Vagina (tissue), 2 donors: Measurements from ENCODE around the gene LDLRAD3. TPM values are rescaled to one million over a fixed set of nuclear protein-coding genes. Genes with fewer than 3 reads are reported as not detected.

Source experiments
- DNase-seq, 2 donors: peaks; one replicate each; pipeline ENCODE4 v3.0.0-alpha.2; 2017; ENCODE audit errors: extremely low spot score in 2 of 2
- H3K27ac ChIP-seq: fragments of 200-600 bp; sonication (generic); one replicate; pipeline ENCODE4 v1.5.1; 2019
- H3K27me3 ChIP-seq: fragments of 200-600 bp; sonication (generic); one replicate; pipeline ENCODE4 v1.5.1; 2019
- H3K36me3 ChIP-seq, 2 donors: fragments of 200-600 bp; sonication (generic); one replicate each; pipeline ENCODE4 v1.5.1; 2017 to 2019
- H3K4me1 ChIP-seq: fragments of 200-600 bp; sonication (generic); one replicate; pipeline ENCODE4 v1.5.1; 2019
- H3K4me3 ChIP-seq, 2 donors: fragments of 200-600 bp; sonication (generic); 1 replicate in 1 of 2; 2 replicates in 1 of 2; pipeline ENCODE4 v1.5.1; 2016 to 2019
- H3K9me3 ChIP-seq: fragments of 200-600 bp; sonication (generic); one replicate; pipeline ENCODE4 v1.5.1; 2019
- POLR2A ChIP-seq, 2 donors: fragments of 450-650 bp; IDR thresholded peaks; one replicate each; pipeline ENCODE4 v1.6.1; 2017; ENCODE audit warnings: antibody characterized with exemption in 2 of 2, mild to moderate bottlenecking in 2 of 2, moderate library complexity in 2 of 2
- POLR2AphosphoS5 ChIP-seq, 2 donors: sonication (generic); formaldehyde crosslinking; IDR thresholded peaks; one replicate each; pipeline ENCODE4 v1.9.0; 2017; ENCODE audit warnings: antibody characterized with exemption in 2 of 2, mild to moderate bottlenecking in 2 of 2, low read depth in 1 of 2; ENCODE audit not compliant: insufficient read depth in 1 of 2
- intact Hi-C: fragments of 100-400 bp; cut with DNase I; formaldehyde crosslinking; loops from one replicate; pipeline ENCODE4 v1.15.1; 2023
- total RNA-seq: library from RNA; depleted of rRNA; stranded (reverse); fragments of >200 nt; gene quantifications from one replicate; pipeline ENCODE4 v1.2.3, GENCODE V29; 2016
- TF ChIP-seq, protein P1 (sequence below), 3 experiments: fragments of 450-650 bp in 2 of 3; fragments of 200-600 bp in 1 of 3; sonication (generic) in 1 of 3; IDR thresholded peaks; one replicate each; pipeline ENCODE4 v1.5.1; 2017 to 2019; ENCODE audit warnings: antibody characterized with exemption in 3 of 3, mild to moderate bottlenecking in 2 of 3, moderate library complexity in 2 of 3

LDLRAD3 gene
- total RNA-seq, 1 donor from 2014 or later = 34.4 TPM

DNA sequence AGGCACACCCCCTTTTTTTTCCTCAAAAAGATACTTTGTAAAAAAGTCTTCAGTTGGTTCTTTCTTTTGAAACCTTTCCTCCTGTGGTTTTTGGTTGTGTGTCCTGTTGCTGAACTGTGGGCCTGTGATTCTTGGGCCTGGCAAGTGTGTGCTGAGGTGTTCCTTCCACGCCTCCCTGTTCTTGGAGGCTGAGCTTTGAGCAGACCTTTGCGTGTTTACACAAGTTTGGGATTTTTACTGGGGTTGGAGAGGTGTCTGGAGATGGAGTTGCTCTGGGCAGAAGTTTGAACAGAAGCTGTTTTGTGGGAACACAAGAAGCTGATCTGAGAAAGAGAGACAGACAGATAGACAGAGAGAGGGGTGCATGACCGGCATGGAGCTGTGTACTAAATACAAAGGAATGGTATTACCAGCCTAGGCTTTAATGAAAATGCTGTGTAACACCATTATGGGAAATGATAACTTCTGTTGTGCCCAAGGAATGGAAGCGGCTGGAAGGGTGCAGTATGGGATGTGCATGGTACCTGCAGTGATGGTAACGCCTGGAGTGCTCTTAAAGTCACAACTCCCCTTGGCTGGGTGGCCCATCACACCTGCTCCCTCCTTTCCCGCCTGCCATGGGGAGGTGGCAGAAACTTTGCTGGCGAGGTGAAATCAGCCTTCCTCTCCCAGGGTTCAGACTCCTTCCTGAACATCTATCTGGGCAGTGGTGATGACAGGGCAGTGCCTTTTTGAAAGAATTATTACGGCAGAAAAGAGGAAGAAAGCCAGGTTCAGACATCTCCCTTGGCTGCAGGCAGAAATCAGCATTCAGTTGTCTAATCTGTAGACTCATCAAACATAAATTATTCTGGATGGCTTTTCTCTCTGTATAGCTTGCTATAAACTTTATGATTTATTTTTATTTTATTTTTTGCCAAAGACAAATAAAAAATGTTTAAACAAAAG is 70.4 kb downstream of the LDLRAD3 start:
- Histone ChIP-seq H3K9me3 (no peaks in the 10 kb centered on the region), H3K4me3 (no peak overlapping the region), H3K4me1 (peaks cover 39% of the 10 kb centered on the region), H3K36me3 (no peaks in the 10 kb centered on the region), H3K27ac (no peak overlapping the region), H3K27me3 (no peaks in the 10 kb centered on the region)
- DNase-seq = no peak
- intact Hi-C loops = no loop called here
- TF ChIP-seq, protein P1, sequence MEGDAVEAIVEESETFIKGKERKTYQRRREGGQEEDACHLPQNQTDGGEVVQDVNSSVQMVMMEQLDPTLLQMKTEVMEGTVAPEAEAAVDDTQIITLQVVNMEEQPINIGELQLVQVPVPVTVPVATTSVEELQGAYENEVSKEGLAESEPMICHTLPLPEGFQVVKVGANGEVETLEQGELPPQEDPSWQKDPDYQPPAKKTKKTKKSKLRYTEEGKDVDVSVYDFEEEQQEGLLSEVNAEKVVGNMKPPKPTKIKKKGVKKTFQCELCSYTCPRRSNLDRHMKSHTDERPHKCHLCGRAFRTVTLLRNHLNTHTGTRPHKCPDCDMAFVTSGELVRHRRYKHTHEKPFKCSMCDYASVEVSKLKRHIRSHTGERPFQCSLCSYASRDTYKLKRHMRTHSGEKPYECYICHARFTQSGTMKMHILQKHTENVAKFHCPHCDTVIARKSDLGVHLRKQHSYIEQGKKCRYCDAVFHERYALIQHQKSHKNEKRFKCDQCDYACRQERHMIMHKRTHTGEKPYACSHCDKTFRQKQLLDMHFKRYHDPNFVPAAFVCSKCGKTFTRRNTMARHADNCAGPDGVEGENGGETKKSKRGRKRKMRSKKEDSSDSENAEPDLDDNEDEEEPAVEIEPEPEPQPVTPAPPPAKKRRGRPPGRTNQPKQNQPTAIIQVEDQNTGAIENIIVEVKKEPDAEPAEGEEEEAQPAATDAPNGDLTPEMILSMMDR (IDR thresholded peaks at IDR 0.05) = no peak
- no peak for TF ChIP-seq POLR2A (IDR thresholded peaks at IDR 0.05)
- no peak for TF ChIP-seq POLR2AphosphoS5 (IDR thresholded peaks at IDR 0.05; ENCODE audit: insufficient read depth in 1 of 2, low read depth in 1 of 2)

DNA sequence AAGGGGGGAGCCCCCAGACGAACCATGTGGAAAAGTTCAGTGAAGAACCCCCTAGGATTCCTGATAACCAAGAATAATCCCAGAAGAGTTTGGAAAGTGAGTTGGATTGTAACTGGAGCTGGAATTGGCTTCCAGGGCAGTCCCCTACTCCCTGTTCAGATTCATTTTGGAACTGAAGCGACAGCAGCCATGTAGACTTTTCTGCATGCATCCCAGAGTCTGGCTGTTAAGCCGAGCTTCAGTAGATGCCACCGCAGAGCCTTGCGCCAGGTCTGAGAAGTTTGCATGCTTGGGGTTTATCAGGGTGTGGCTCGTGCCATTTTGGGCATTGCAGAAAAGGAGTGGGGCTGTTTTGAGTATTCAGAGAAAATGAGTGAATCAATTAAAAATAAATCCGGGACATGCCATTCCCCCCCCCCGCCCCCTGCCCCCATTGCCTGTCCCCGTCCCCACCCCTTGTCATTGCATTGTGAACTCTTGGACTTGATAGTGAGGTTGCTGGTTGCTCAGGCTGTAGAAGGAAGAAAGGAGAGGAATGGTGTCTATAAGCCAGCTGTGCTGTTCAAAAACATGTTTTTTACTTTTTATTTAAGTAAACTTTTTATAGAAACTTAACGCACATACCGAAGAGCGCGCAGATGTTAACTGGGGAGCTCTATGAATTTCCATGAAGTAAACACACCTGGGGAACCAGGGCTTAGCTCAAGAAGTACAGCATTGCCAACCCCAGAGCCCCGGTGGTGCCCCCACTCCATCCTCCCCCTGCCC is 71.2 kb downstream of the LDLRAD3 start:
- no peaks in the 10 kb centered on the region for H3K9me3 ChIP-seq
- H3K27ac ChIP-seq = no peak overlapping the region
- H3K36me3 ChIP-seq = no peaks in the 10 kb centered on the region
- H3K4me3 ChIP-seq = no peak overlapping the region
- intact Hi-C loops = no loop called here
- DNase-seq = no peak
- H3K27me3 ChIP-seq = no peaks in the 10 kb centered on the region
- H3K4me1 ChIP-seq = peaks cover 30% of the 10 kb centered on the region
- no peak for TF ChIP-seq POLR2A (IDR thresholded peaks at IDR 0.05)
- TF ChIP-seq, protein P1 (IDR thresholded peaks at IDR 0.05) = no peak
- TF ChIP-seq POLR2AphosphoS5 (IDR thresholded peaks at IDR 0.05; ENCODE audit: insufficient read depth in 1 of 2, low read depth in 1 of 2) = no peak

DNA sequence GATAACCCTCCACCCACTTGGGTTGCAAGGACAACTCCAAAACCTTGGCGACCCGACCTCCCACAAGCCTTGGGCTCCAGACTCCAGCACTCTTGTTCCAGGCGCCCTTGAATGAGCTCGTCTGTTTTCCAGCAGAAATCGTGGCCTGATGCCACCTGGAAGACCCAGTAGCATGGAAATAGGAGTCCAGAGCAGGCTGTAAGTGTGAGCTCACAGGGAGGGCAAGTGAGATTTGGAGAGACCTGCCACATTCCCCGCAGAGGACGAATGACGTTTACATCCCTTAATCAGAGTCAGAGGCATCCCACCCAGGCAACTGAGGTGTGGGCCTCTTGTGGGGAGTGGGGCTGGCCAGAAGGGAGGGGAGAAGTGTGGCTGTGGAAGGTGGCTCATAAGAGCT is 71.9 kb downstream of the LDLRAD3 start:
- intact Hi-C loops = no loop called here
- Histone ChIP-seq H3K4me3 (no peak overlapping the region), H3K9me3 (no peaks in the 10 kb centered on the region), H3K4me1 (peaks cover 24% of the 10 kb centered on the region), H3K36me3 (no peaks in the 10 kb centered on the region), H3K27me3 (no peaks in the 10 kb centered on the region), H3K27ac (no peak overlapping the region)
- no peak for TF ChIP-seq POLR2A (IDR thresholded peaks at IDR 0.05)
- no peak for TF ChIP-seq POLR2AphosphoS5 (IDR thresholded peaks at IDR 0.05; ENCODE audit: insufficient read depth in 1 of 2, low read depth in 1 of 2)
- TF ChIP-seq, protein P1 (IDR thresholded peaks at IDR 0.05) = no peak
- no peak for DNase-seq

DNA sequence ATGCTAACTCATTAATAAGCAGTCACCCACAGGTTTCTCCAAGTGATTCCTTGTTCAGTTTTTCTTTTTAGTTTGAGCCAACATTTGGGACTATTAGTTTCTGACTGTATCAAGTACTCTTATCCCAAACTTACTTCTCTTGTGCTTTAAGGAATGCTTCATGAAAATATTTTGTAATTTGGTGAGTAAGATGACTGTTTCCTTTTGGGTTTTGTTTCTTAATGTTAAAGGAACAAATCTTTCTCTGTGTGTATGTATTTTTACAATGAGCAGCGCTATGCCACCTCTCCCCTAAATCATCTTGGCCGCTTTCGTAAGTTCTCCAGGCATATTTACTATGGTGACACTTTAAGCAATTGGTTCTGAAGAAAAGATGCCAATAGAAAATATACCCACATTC is 72.4 kb downstream of the LDLRAD3 start:
- Histone ChIP-seq H3K27me3 (no peaks in the 10 kb centered on the region), H3K9me3 (no peaks in the 10 kb centered on the region), H3K4me3 (no peak overlapping the region), H3K36me3 (no peaks in the 10 kb centered on the region), H3K4me1 (peaks cover 24% of the 10 kb centered on the region), H3K27ac (no peak overlapping the region)
- DNase-seq = no peak
- TF ChIP-seq, protein P1 (IDR thresholded peaks at IDR 0.05) = no peak
- TF ChIP-seq POLR2A (IDR thresholded peaks at IDR 0.05) (no peak), POLR2AphosphoS5 (IDR thresholded peaks at IDR 0.05; ENCODE audit: insufficient read depth in 1 of 2, low read depth in 1 of 2) (no peak)
- intact Hi-C loops = no loop called here
